Common myeloid progenitor, CD34-positive (primary cell): ENCODE results near the gene RNPS1.

Source experiments
- CTCF ChIA-PET: fragments of 350-600 bp; sonication (Branson Sonifier 250); formaldehyde crosslinking; loops from one replicate; lab custom pipeline; 2021; ENCODE audit warnings: antibody characterized with exemption; lab: Charles Lee
- POLR2A ChIA-PET: fragments of 350-600 bp; sonication (Branson Sonifier 250); formaldehyde crosslinking; loops from one replicate; lab custom pipeline; 2021; ENCODE audit warnings: antibody characterized with exemption; lab: Charles Lee
- DNase-seq, 3 donors: peaks; one replicate each; pipeline versions ENCODE4 v3.0.0 to v3.0.0-alpha.2; 2013
- H3K27ac ChIP-seq, 2 experiments: 1 replicate in 1 of 2; 2 replicates in 1 of 2; pipeline ENCODE4 v1.7.0; 2013; ENCODE audit warnings: inconsistent platforms in 2 of 2, low read length in 2 of 2, mild to moderate bottlenecking in 2 of 2, low read depth in 1 of 2, moderate library complexity in 1 of 2; ENCODE audit not compliant: severe bottlenecking in 2 of 2, insufficient read depth in 1 of 2, poor library complexity in 1 of 2
- H3K27me3 ChIP-seq, 5 experiments: replicated peaks in 2 of 5; 1 replicate in 3 of 5; 2 replicates in 2 of 5; pipeline versions ENCODE4 v1.6.1 to v1.7.0; 2013; ENCODE audit warnings: low read length in 4 of 5, mild to moderate bottlenecking in 2 of 5, moderate library complexity in 2 of 5, inconsistent platforms in 1 of 5; ENCODE audit not compliant: insufficient read depth in 5 of 5, control insufficient read depth in 4 of 5
- H3K36me3 ChIP-seq, 4 experiments: 1 replicate in 2 of 4; 2 replicates in 2 of 4; pipeline versions ENCODE4 v1.6.1 to v1.7.0; 2013; ENCODE audit warnings: low read length in 3 of 4, control low read depth in 1 of 4, mild to moderate bottlenecking in 1 of 4; ENCODE audit not compliant: control insufficient read depth in 4 of 4, insufficient read depth in 4 of 4
- H3K4me1 ChIP-seq, 4 experiments: 1 replicate in 3 of 4; 2 replicates in 1 of 4; pipeline versions ENCODE4 v1.6.1 to v1.7.1; 2013; ENCODE audit warnings: low read length in 3 of 4, mild to moderate bottlenecking in 3 of 4, control low read depth in 1 of 4, inconsistent platforms in 1 of 4, moderate library complexity in 1 of 4; ENCODE audit not compliant: control insufficient read depth in 4 of 4, insufficient read depth in 4 of 4; ENCODE audit errors: control extremely low read depth in 1 of 4
- H3K4me3 ChIP-seq, 7 experiments: 1 replicate in 4 of 7; 2 replicates in 3 of 7; pipeline versions ENCODE4 v1.5.1 to v1.7.0; 2013; ENCODE audit warnings: mild to moderate bottlenecking in 7 of 7, low read length in 6 of 7, moderate library complexity in 6 of 7, inconsistent platforms in 2 of 7, low read depth in 2 of 7, control low read depth in 1 of 7; ENCODE audit not compliant: insufficient read depth in 4 of 7, control insufficient read depth in 1 of 7; ENCODE audit errors: extremely low read depth in 1 of 7
- H3K9me3 ChIP-seq, 5 experiments: 1 replicate in 4 of 5; 2 replicates in 1 of 5; pipeline versions ENCODE4 v1.6.1 to v1.7.1; 2013; ENCODE audit warnings: low read length in 4 of 5, mild to moderate bottlenecking in 2 of 5, inconsistent platforms in 1 of 5, low read depth in 1 of 5, moderate library complexity in 1 of 5; ENCODE audit not compliant: control insufficient read depth in 4 of 5, insufficient read depth in 2 of 5; ENCODE audit errors: control extremely low read depth in 1 of 5
- WGBS: methylation state at CpG from one replicate; pipeline ENCODE4 v1.1.5; 2013; ENCODE audit not compliant: insufficient coverage; 5-methylcytosine and 5-hydroxymethylcytosine counted together

Gene RNPS1

DNA sequence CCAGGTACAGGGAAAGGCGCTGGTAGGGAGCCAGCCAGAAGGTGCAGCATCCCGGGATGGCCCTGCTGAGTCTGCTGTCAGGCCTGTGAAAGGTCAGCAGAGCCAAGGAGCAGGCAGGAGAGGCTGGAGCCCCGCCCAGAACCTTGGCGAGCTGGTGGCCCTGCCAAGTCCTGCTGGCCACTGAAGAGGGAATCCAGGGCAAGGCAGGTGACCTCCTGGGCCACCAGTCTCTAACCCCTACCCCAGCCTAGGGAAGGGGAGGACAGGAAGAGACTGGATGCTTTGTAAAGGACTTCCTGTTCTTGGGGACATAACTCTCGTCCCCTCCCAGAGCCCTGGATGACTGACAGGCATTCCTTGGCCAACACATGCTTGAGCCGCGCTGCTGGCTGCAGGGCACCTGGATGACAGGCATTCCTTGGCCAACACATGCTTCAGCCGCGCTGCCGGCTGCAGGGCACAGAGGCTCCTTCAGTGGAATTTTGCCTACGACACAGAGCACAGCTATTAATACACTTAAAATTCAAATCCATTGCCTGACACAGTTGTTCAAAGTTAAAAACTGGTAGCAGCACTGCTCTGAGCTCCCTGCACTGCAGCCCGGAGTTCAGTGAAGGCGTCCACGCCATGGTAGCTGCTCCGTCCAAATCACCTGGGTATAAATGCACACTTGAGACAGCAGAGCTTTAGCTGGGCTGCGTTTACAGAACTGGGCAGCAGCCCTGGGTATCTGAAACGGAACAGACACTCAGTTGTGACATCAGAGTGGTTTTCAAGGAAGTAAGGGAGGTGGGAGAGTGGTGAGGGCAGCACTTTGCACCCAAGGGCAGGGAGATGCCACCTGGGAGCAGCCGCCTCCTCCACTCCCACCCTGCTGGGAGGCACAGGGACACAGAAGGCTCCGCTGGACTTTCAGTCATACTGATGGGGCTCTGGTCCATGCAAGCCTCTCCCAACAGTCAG, 55.3 kb downstream of the RNPS1 start:
- Histone ChIP-seq H3K9me3 (no peaks in the 10 kb centered on the region), H3K36me3 (peaks cover 0 to 48% (median 26%) of the 10 kb centered on the region in 4 experiments), H3K27ac (no peak overlapping the region), H3K4me3 (peak overlapping the region in 1 of 7 experiments; percentile 92), H3K27me3 (peaks cover 0 to 7% (median 0%) of the 10 kb centered on the region in 5 experiments), H3K4me1 (peaks cover 5 to 27% (median 20%) of the 10 kb centered on the region in 4 experiments)
- DNase-seq = no peak
- ChIA-PET POLR2A (interaction anchor here (0.7 kb wide), 1 partner anchor 24 kb away, joined by 5 read pairs; no protein-coding TSS in a partner anchor), CTCF (no interaction called here)
- WGBS = 89% methylated on average over 17 of the region's 19 CpGs

DNA sequence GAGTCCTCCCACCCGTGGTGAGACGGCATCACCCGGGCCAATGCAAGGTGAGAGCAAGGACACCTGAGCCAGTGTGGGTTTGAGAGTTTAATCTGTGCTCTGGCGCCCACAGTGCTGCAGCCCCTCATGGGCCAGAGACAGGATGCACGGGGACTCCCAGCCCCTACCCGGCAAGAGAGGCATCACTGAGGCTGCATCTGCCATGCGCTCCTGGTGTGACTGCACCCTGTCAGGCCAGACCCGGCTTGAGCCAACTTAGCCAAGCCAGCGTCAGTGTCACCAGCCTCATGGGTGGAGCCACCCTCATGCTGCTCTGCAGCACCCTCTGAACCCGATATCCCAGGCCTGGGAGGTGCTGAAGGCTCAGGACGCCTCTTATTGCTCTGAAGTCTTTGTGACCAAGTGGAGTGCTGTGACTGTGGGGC, 56.0 kb downstream of the RNPS1 start:
- no peak for DNase-seq
- H3K27ac ChIP-seq = no peak overlapping the region
- peaks cover 6 to 56% (median 33%) of the 10 kb centered on the region in 4 experiments for H3K36me3 ChIP-seq
- ChIA-PET CTCF (no interaction called here), POLR2A (no interaction called here)
- WGBS = 100% methylated on average over 6 of the region's 11 CpGs
- peaks cover 5 to 27% (median 20%) of the 10 kb centered on the region in 4 experiments for H3K4me1 ChIP-seq
- no peaks in the 10 kb centered on the region for H3K9me3 ChIP-seq
- H3K27me3 ChIP-seq = peaks cover 0 to 7% (median 0%) of the 10 kb centered on the region in 5 experiments
- H3K4me3 ChIP-seq = peak overlapping the region in 1 of 7 experiments; percentile 92

DNA sequence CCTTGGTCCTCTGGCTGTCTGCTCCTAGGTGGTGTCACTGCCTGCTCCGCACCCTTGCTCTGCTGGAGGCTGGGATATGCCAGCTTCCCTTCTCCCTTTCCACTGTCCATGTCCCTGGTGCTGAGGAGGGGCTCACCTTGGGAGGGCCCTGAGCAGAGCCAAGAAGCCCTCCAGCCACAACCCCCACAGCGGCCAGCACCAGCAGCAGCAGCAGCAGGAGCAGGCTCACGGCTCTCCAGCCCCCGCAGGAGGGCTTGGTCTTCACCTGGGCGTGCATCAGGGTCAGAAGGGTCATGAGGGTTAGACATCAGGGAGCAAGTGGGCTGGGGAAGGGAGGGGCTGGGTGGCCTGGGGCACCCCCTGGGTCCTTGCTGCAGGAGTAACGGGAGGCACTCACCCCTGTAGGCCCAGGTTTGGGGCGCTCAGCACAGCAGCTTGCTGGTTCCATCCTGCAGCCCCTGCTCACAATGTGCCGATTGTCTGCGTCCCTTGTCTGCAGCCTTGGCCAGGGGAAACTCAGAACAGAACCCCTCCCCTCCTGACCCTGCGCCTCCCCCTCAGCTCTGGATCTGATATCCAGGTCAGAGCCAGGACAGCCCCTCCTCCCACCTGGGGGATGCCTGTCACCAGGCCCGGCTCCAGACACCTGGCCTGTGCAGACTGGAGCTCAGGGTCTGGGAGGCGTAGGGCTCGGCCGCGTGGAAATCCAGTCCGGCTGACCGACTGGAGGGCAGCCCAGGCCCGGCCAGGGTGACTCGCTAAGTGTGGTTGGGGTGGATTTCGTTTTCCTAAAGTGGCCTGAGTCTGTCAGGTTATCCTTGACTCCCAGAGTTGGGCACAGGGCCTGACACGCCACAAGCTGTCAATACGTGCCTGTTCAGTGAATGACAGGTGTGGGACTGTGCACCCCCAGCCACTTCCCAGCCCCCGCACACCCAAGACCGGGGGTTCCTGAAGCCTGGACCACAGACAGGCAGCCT, 57.2 kb downstream of the RNPS1 start, which contains the start of gene BRICD5:
Gene BRICD5 (minus strand): TSS at position 478 of the 980 bp plus-strand sequence. CDS start 30 bp downstream, at position 448.
- H3K36me3 ChIP-seq = peaks cover 6 to 59% (median 36%) of the 10 kb centered on the region in 4 experiments
- peaks cover 5 to 37% (median 30%) of the 10 kb centered on the region in 4 experiments for H3K4me1 ChIP-seq
- CTCF ChIA-PET = interaction anchor here (1.2 kb wide), 1 partner anchor 40 kb away, joined by 3 read pairs; the partner anchor contains the start of gene ECI1
- H3K27ac ChIP-seq = no peak within 1 kb of the TSS
- H3K27me3 ChIP-seq = peaks cover 0 to 7% (median 0%) of the 10 kb centered on the region in 5 experiments
- no peaks in the 10 kb centered on the region for H3K9me3 ChIP-seq
- POLR2A ChIA-PET = no interaction called here
- no peak for DNase-seq
- no peak within 1 kb of the TSS for H3K4me3 ChIP-seq
- WGBS = 90% methylated on average over 21 of the region's 24 CpGs

DNA sequence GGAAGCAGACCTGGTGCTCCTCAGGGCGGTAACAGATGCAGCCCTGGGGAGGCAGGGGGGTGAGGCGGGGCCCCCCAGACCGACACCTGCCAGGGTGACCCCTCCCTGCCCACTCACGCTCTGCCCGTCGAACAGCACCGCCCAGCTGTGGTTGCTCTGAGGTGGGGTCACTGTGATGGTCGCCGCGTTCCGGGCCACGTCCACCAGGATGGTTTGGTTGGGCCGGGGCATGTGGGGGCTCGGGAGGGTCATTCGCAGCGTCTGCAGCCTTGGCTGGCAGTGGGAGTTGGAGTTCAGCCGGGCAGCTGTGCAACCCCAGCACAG, 58.0 kb downstream of the RNPS1 start:
- ChIA-PET POLR2A (no interaction called here), CTCF (interaction anchor here (1.2 kb wide), 1 partner anchor 41 kb away, joined by 3 read pairs; the partner anchor contains the start of gene ECI1)
- Histone ChIP-seq H3K9me3 (no peaks in the 10 kb centered on the region), H3K27ac (no peak overlapping the region), H3K4me3 (no peak overlapping the region), H3K4me1 (peaks cover 5 to 38% (median 30%) of the 10 kb centered on the region in 4 experiments), H3K27me3 (peaks cover 0 to 7% (median 0%) of the 10 kb centered on the region in 5 experiments), H3K36me3 (peaks cover 6 to 59% (median 36%) of the 10 kb centered on the region in 4 experiments)
- WGBS = 97% methylated on average over 13 of the region's 17 CpGs
- DNase-seq = no peak

DNA sequence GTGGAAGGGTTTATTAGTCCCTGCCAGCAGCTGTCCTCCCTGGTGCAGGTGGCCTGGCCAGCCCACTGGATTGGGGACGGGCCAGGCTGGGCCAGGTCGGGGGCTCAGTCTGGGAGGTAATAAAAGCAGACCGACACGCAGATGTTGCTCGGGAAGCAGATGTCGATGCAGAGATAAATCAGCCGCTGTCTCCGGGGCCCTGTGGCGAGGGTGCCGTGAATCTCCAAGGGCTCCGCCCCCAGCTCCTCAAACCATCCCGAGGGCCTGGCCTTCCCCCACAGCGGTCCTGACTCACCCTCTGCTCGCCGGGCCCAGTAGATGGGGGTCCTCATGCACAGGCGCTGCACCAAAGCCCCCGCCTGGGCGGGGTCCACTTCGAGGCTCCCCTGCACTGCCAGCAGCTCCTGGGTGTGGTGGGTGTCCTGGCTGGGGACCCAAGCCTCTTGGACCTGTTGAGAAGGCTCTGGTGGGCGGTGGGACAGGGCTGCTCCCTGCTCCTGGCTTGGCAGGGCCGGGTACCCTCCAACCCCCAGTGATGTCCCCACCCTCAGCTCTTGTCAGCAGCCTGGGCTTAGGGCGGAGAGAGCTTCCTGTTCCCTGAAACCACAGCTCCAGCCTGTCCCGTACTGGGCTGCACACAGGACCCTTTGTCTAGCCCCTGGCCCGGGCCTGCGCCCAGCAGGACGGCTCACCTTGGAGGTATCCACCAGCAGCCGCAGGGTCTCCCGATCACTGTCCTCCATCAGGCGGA, 58.5 kb downstream of the RNPS1 start:
- Histone ChIP-seq H3K4me1 (peaks cover 5 to 43% (median 34%) of the 10 kb centered on the region in 4 experiments), H3K4me3 (no peak overlapping the region), H3K9me3 (no peaks in the 10 kb centered on the region), H3K27ac (no peak overlapping the region), H3K27me3 (peaks cover 0 to 7% (median 0%) of the 10 kb centered on the region in 5 experiments), H3K36me3 (peaks cover 6 to 59% (median 36%) of the 10 kb centered on the region in 4 experiments)
- ChIA-PET POLR2A (no interaction called here), CTCF (interaction anchor here (1.2 kb wide), 1 partner anchor 41 kb away, joined by 3 read pairs; the partner anchor contains the start of gene ECI1)
- 92% methylated on average over 28 of the region's 29 CpGs for WGBS
- DNase-seq = no peak

DNA sequence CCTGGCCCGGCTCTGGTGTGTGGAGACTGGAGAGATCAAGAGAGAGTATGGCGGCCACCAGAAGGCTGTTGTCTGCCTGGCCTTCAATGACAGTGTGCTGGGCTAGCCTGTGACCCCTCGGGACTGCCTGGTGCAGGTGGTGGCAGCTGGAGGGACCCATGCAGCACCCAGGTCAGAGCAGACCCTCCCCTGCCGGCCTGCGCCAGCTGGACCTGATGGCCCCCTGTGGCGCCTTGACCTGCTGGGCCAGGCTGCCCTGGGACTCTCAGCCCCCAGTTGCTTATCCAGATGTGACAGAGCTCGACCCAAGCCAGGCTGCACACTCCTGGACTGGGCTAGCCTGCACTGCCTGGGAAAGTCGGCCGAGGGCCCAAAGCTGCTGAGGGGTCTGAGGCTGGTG, 59.2 kb downstream of the RNPS1 start:
- Histone ChIP-seq H3K36me3 (peaks cover 6 to 59% (median 36%) of the 10 kb centered on the region in 4 experiments), H3K4me3 (no peak overlapping the region), H3K4me1 (peaks cover 5 to 40% (median 27%) of the 10 kb centered on the region in 4 experiments), H3K27ac (no peak overlapping the region), H3K9me3 (no peaks in the 10 kb centered on the region), H3K27me3 (peaks cover 0 to 7% (median 0%) of the 10 kb centered on the region in 5 experiments)
- CTCF ChIA-PET = no interaction called here
- 97% methylated on average over 8 of the region's 9 CpGs for WGBS
- POLR2A ChIA-PET = no interaction called here
- no peak for DNase-seq
